Liver (tissue), 3 donors: Measurements from ENCODE around the gene ARRDC5.

Experiments
- HNF4A ChIP-seq, 2 donors: conservative IDR thresholded peaks; 2 replicates each; pipeline ENCODE4 v1.6.1; 2016; ENCODE audit warnings: antibody characterized with exemption in 2 of 2, mild to moderate bottlenecking in 2 of 2
- JUND ChIP-seq, 2 donors: IDR thresholded peaks; 2 replicates each; pipeline ENCODE4 v1.6.1; 2016; ENCODE audit warnings: antibody characterized with exemption in 2 of 2
- TF ChIP-seq, protein P1 (sequence below): fragments of 150-350 bp; IDR thresholded peaks from 2 replicates; pipeline ENCODE4 v1.5.1; 2017; ENCODE audit warnings: improper control_type of control experiment, low read depth, low read length; ENCODE audit not compliant: missing input control
- TF ChIP-seq, protein P2 (sequence below): IDR thresholded peaks from 2 replicates; pipeline ENCODE4 v1.6.1; 2016; ENCODE audit warnings: antibody characterized with exemption, mild to moderate bottlenecking
- donor health status: healthy.
- donor health status: healthy.

DNA sequence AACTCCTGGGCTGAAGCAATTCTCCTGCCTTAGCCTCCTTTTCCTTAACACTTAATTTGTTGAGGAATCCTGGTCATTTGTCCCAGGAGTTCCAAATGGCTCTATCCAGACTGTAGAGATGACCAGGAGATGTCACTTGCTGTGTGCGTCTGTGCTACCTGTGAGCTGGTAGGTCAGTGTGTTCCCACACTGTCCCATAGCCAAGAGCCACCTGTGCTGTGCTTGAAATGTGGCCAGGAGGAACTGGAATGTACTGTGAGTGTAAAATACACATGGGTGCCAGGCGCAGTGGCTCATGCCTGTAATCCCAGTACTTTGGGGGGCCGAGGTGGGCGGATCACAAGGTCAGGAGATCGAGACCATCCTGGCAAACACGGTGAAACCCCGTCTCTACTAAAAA is 36.8 kb upstream of the ARRDC5 start:
- TF ChIP-seq, protein P1, sequence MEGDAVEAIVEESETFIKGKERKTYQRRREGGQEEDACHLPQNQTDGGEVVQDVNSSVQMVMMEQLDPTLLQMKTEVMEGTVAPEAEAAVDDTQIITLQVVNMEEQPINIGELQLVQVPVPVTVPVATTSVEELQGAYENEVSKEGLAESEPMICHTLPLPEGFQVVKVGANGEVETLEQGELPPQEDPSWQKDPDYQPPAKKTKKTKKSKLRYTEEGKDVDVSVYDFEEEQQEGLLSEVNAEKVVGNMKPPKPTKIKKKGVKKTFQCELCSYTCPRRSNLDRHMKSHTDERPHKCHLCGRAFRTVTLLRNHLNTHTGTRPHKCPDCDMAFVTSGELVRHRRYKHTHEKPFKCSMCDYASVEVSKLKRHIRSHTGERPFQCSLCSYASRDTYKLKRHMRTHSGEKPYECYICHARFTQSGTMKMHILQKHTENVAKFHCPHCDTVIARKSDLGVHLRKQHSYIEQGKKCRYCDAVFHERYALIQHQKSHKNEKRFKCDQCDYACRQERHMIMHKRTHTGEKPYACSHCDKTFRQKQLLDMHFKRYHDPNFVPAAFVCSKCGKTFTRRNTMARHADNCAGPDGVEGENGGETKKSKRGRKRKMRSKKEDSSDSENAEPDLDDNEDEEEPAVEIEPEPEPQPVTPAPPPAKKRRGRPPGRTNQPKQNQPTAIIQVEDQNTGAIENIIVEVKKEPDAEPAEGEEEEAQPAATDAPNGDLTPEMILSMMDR, result no peak
- no peak for TF ChIP-seq HNF4A (conservative IDR thresholded peaks at IDR 0.05)
- TF ChIP-seq JUND (IDR thresholded peaks at IDR 0.05), result no peak
- TF ChIP-seq, protein P2, sequence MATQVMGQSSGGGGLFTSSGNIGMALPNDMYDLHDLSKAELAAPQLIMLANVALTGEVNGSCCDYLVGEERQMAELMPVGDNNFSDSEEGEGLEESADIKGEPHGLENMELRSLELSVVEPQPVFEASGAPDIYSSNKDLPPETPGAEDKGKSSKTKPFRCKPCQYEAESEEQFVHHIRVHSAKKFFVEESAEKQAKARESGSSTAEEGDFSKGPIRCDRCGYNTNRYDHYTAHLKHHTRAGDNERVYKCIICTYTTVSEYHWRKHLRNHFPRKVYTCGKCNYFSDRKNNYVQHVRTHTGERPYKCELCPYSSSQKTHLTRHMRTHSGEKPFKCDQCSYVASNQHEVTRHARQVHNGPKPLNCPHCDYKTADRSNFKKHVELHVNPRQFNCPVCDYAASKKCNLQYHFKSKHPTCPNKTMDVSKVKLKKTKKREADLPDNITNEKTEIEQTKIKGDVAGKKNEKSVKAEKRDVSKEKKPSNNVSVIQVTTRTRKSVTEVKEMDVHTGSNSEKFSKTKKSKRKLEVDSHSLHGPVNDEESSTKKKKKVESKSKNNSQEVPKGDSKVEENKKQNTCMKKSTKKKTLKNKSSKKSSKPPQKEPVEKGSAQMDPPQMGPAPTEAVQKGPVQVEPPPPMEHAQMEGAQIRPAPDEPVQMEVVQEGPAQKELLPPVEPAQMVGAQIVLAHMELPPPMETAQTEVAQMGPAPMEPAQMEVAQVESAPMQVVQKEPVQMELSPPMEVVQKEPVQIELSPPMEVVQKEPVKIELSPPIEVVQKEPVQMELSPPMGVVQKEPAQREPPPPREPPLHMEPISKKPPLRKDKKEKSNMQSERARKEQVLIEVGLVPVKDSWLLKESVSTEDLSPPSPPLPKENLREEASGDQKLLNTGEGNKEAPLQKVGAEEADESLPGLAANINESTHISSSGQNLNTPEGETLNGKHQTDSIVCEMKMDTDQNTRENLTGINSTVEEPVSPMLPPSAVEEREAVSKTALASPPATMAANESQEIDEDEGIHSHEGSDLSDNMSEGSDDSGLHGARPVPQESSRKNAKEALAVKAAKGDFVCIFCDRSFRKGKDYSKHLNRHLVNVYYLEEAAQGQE, result no peak
